GM23338 (cell line): ENCODE measurements around the gene DYNC2H1. TPM values are rescaled to one million over a fixed set of nuclear protein-coding genes. Genes with fewer than 3 reads are reported as not detected.

ENCODE experiments used
- ATAC-seq: fragments of 200-7000 bp; cut with Tn5 transposase; 3 replicates; pipeline ENCODE4 v1.9.1; 2020
- DNase-seq: peaks from one replicate; pipeline ENCODE4 v3.0.0-alpha.2; 2015; ENCODE audit warnings: low spot score
- H2AFZ ChIP-seq: fragments of 200-600 bp; sonication (generic); 2 replicates; pipeline ENCODE4 v1.8.0; 2016; ENCODE audit warnings: antibody characterized with exemption, mild to moderate bottlenecking, moderate library complexity
- H3F3A ChIP-seq: fragments of 200-600 bp; sonication (generic); replicated peaks from 2 replicates; pipeline ENCODE4 v1.8.0; 2017; ENCODE audit warnings: antibody characterized with exemption, mixed run types, low read depth
- H3K27ac ChIP-seq: fragments of 200-600 bp; sonication (generic); 2 replicates; pipeline ENCODE4 v1.6.1; 2016; ENCODE audit warnings: low read depth
- H3K27me3 ChIP-seq: fragments of 200-600 bp; sonication (generic); 2 replicates; pipeline ENCODE4 v1.8.0; 2016; ENCODE audit warnings: mild to moderate bottlenecking, mixed run types, moderate library complexity; ENCODE audit not compliant: insufficient read depth
- H3K36me3 ChIP-seq: fragments of 200-600 bp; sonication (generic); 2 replicates; pipeline ENCODE4 v1.8.0; 2016; ENCODE audit warnings: mild to moderate bottlenecking; ENCODE audit not compliant: insufficient read depth
- H3K4me1 ChIP-seq: fragments of 200-600 bp; sonication (generic); 2 replicates; pipeline ENCODE4 v1.8.0; 2016; ENCODE audit warnings: mild to moderate bottlenecking, moderate library complexity; ENCODE audit not compliant: insufficient read depth
- H3K4me2 ChIP-seq: fragments of 200-600 bp; sonication (generic); 2 replicates; pipeline ENCODE4 v1.7.1; 2017; ENCODE audit warnings: mixed run types
- H3K4me3 ChIP-seq: fragments of 200-600 bp; sonication (generic); 2 replicates; pipeline ENCODE4 v1.6.1; 2016; ENCODE audit warnings: mixed run types
- H3K79me2 ChIP-seq: fragments of 200-600 bp; sonication (generic); replicated peaks from 2 replicates; pipeline ENCODE4 v1.8.0; 2017; ENCODE audit warnings: mild to moderate bottlenecking; ENCODE audit not compliant: insufficient read depth
- H3K9me2 ChIP-seq: fragments of 200-600 bp; sonication (generic); 2 replicates; pipeline ENCODE4 v1.8.0; 2017; ENCODE audit not compliant: insufficient read depth
- H4K20me1 ChIP-seq: fragments of 200-600 bp; sonication (generic); replicated peaks from 2 replicates; pipeline ENCODE4 v1.8.0; 2017; ENCODE audit warnings: mild to moderate bottlenecking; ENCODE audit not compliant: insufficient read depth
- H3K27ac Mint-ChIP-seq: 2 replicates; pipeline ENCODE4 v1.8.0; 2020; ENCODE audit warnings: inconsistent platforms, mild to moderate bottlenecking, moderate library complexity, mixed read lengths
- H3K27me3 Mint-ChIP-seq: 3 replicates; pipeline ENCODE4 v1.8.0; 2022; ENCODE audit warnings: low read depth, mild to moderate bottlenecking, moderate library complexity, mixed read lengths, inconsistent platforms; ENCODE audit not compliant: insufficient read depth, poor library complexity
- H3K36me3 Mint-ChIP-seq: 3 replicates; pipeline ENCODE4 v1.8.0; 2021; ENCODE audit warnings: low read depth, mild to moderate bottlenecking, inconsistent platforms, moderate library complexity, mixed read lengths
- H3K4me1 Mint-ChIP-seq: 3 replicates; pipeline ENCODE4 v1.8.0; 2020; ENCODE audit warnings: mild to moderate bottlenecking, inconsistent platforms, mixed read lengths
- H3K4me3 Mint-ChIP-seq: 3 replicates; pipeline ENCODE4 v1.8.0; 2021; ENCODE audit warnings: moderate library complexity, mild to moderate bottlenecking, inconsistent platforms, mixed read lengths
- H3K9me3 Mint-ChIP-seq: 3 replicates; pipeline ENCODE4 v1.8.0; 2020; ENCODE audit warnings: moderate library complexity, mild to moderate bottlenecking, inconsistent platforms, mixed read lengths
- CREB1 ChIP-seq: fragments of 250-450 bp; sonication (Bioruptor Pico); IDR thresholded peaks from 2 replicates; pipeline ENCODE4 v1.5.0; 2020; ENCODE audit warnings: low read depth, mild to moderate bottlenecking, moderate library complexity
- EZH2 ChIP-seq: fragments of 200-600 bp; sonication (generic); IDR thresholded peaks from one replicate; pipeline ENCODE4 v1.8.0; 2017; ENCODE audit warnings: antibody characterized with exemption, mild to moderate bottlenecking, low read depth; ENCODE audit not compliant: unreplicated experiment
- EZH2phosphoT487 ChIP-seq: fragments of 200-600 bp; sonication (generic); IDR thresholded peaks from one replicate; pipeline ENCODE4 v1.8.1; 2018; ENCODE audit warnings: antibody characterized with exemption; ENCODE audit not compliant: unreplicated experiment
- JUNB ChIP-seq: IDR thresholded peaks from one replicate; pipeline ENCODE4 v1.6.1; 2016; ENCODE audit warnings: antibody characterized with exemption; ENCODE audit not compliant: unreplicated experiment
- NANOG ChIP-seq: IDR thresholded peaks from 2 replicates; pipeline ENCODE4 v1.6.1; 2016; ENCODE audit warnings: antibody characterized with exemption, borderline replicate concordance
- POLR2AphosphoS5 ChIP-seq: IDR thresholded peaks from 2 replicates; pipeline ENCODE4 v1.6.1; 2016; ENCODE audit warnings: antibody characterized with exemption, low read depth
- STAT1 ChIP-seq: IDR thresholded peaks from one replicate; pipeline ENCODE4 v1.6.1; 2016; ENCODE audit warnings: antibody characterized with exemption; ENCODE audit not compliant: unreplicated experiment
- ZNF114 ChIP-seq: fragments of 250-450 bp; sonication (Bioruptor Pico); IDR thresholded peaks from 2 replicates; pipeline ENCODE4 v1.5.0; 2020; ENCODE audit warnings: mild to moderate bottlenecking, moderate library complexity
- polyA plus RNA-seq: library from polyadenylated mRNA; unstranded; fragments of >200 nt; fragmentation: Nextera tagmentation; extraction: Ambion mirVana; gene quantifications from 2 replicates; pipeline ENCODE4 v1.2.1, GENCODE V29; 2016
- total RNA-seq: library from RNA; depleted of rRNA; stranded (reverse); fragments of >200 nt; shearing (Covaris generic); gene quantifications from 2 replicates; pipeline ENCODE4 v1.2.3, GENCODE V29; 2014
- TF ChIP-seq, protein P1 (sequence below): IDR thresholded peaks from 2 replicates; pipeline ENCODE4 v1.6.1; 2016; ENCODE audit warnings: antibody characterized with exemption
- TF ChIP-seq, protein P2 (sequence below): fragments of 250-450 bp; sonication (Bioruptor Pico); IDR thresholded peaks from 2 replicates; pipeline ENCODE4 v1.5.0; 2020; ENCODE audit warnings: mild to moderate bottlenecking, moderate library complexity
- TF ChIP-seq, protein P3 (sequence below): IDR thresholded peaks from one replicate; pipeline ENCODE4 v1.6.1; 2018; ENCODE audit warnings: antibody characterized with exemption; ENCODE audit not compliant: unreplicated experiment

The DYNC2H1 gene
- total and polyA plus RNA-seq, 2 experiments from 2014 or later = 19.3 to 22.5 TPM

DNA sequence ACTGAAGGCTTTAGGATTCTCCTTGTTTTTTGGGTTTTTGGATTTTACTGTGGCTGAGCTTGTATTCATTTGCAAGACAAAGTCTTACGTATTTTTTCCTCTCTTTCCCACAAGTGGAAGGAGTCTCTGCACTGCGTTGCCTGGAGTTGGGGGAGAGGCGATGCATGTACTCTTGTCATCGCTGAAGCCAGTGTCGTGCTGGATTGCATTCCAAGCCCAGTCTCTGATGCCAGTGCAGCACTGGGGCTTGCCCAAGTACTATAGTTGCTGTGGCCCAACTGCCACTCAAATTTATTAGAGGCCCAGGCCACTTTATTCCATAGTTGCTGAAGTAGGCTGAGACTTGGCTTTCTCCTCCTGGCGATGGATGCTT is 230.2 kb downstream of the DYNC2H1 start:
- no peaks in the 10 kb centered on the region for H3K9me3 Mint-ChIP-seq
- H3K9me2 ChIP-seq = no peaks in the 10 kb centered on the region
- H3K4me3 ChIP-seq = no peak overlapping the region
- H3K27me3 Mint-ChIP-seq = no peaks in the 10 kb centered on the region
- H3K36me3 ChIP-seq = no peaks in the 10 kb centered on the region
- ATAC-seq = peak; percentile 51; the same call in 2 of the 3 replicates
- no peaks in the 10 kb centered on the region for H4K20me1 ChIP-seq
- DNase-seq = no peak
- peak overlapping the region; percentile 20; the same call in 1 of the 2 replicates for H3K27ac Mint-ChIP-seq
- H3K27me3 ChIP-seq = no peaks in the 10 kb centered on the region
- H3K79me2 ChIP-seq = no peaks in the 10 kb centered on the region
- peak overlapping the region; percentile 52; the same call in 1 of the 2 replicates for H2AFZ ChIP-seq
- TF ChIP-seq ZNF114 (CRISPR knock-in tag) = no peak
- TF ChIP-seq EZH2 = no peak
- TF ChIP-seq CREB1 = no peak
- TF ChIP-seq JUNB = no peak
- TF ChIP-seq, protein P1, sequence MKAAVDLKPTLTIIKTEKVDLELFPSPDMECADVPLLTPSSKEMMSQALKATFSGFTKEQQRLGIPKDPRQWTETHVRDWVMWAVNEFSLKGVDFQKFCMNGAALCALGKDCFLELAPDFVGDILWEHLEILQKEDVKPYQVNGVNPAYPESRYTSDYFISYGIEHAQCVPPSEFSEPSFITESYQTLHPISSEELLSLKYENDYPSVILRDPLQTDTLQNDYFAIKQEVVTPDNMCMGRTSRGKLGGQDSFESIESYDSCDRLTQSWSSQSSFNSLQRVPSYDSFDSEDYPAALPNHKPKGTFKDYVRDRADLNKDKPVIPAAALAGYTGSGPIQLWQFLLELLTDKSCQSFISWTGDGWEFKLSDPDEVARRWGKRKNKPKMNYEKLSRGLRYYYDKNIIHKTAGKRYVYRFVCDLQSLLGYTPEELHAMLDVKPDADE = no peak
- TF ChIP-seq EZH2phosphoT487 = no peak
- TF ChIP-seq POLR2AphosphoS5 = no peak
- TF ChIP-seq NANOG = no peak
- TF ChIP-seq STAT1 = no peak
- TF ChIP-seq, protein P2, sequence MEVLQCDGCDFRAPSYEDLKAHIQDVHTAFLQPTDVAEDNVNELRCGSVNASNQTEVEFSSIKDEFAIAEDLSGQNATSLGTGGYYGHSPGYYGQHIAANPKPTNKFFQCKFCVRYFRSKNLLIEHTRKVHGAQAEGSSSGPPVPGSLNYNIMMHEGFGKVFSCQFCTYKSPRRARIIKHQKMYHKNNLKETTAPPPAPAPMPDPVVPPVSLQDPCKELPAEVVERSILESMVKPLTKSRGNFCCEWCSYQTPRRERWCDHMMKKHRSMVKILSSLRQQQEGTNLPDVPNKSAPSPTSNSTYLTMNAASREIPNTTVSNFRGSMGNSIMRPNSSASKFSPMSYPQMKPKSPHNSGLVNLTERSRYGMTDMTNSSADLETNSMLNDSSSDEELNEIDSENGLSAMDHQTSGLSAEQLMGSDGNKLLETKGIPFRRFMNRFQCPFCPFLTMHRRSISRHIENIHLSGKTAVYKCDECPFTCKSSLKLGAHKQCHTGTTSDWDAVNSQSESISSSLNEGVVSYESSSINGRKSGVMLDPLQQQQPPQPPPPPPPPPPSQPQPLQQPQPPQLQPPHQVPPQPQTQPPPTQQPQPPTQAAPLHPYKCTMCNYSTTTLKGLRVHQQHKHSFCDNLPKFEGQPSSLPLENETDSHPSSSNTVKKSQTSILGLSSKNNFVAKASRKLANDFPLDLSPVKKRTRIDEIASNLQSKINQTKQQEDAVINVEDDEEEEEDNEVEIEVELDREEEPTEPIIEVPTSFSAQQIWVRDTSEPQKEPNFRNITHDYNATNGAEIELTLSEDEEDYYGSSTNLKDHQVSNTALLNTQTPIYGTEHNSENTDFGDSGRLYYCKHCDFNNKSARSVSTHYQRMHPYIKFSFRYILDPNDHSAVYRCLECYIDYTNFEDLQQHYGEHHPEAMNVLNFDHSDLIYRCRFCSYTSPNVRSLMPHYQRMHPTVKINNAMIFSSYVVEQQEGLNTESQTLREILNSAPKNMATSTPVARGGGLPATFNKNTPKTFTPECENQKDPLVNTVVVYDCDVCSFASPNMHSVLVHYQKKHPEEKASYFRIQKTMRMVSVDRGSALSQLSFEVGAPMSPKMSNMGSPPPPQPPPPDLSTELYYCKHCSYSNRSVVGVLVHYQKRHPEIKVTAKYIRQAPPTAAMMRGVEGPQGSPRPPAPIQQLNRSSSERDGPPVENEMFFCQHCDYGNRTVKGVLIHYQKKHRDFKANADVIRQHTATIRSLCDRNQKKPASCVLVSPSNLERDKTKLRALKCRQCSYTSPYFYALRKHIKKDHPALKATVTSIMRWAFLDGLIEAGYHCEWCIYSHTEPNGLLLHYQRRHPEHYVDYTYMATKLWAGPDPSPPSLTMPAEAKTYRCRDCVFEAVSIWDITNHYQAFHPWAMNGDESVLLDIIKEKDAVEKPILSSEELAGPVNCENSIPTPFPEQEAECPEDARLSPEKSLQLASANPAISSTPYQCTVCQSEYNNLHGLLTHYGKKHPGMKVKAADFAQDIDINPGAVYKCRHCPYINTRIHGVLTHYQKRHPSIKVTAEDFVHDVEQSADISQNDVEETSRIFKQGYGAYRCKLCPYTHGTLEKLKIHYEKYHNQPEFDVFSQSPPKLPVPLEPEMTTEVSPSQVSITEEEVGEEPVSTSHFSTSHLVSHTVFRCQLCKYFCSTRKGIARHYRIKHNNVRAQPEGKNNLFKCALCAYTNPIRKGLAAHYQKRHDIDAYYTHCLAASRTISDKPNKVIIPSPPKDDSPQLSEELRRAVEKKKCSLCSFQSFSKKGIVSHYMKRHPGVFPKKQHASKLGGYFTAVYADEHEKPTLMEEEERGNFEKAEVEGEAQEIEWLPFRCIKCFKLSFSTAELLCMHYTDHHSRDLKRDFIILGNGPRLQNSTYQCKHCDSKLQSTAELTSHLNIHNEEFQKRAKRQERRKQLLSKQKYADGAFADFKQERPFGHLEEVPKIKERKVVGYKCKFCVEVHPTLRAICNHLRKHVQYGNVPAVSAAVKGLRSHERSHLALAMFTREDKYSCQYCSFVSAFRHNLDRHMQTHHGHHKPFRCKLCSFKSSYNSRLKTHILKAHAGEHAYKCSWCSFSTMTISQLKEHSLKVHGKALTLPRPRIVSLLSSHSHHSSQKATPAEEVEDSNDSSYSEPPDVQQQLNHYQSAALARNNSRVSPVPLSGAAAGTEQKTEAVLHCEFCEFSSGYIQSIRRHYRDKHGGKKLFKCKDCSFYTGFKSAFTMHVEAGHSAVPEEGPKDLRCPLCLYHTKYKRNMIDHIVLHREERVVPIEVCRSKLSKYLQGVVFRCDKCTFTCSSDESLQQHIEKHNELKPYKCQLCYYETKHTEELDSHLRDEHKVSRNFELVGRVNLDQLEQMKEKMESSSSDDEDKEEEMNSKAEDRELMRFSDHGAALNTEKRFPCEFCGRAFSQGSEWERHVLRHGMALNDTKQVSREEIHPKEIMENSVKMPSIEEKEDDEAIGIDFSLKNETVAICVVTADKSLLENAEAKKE = no peak
- TF ChIP-seq, protein P3, sequence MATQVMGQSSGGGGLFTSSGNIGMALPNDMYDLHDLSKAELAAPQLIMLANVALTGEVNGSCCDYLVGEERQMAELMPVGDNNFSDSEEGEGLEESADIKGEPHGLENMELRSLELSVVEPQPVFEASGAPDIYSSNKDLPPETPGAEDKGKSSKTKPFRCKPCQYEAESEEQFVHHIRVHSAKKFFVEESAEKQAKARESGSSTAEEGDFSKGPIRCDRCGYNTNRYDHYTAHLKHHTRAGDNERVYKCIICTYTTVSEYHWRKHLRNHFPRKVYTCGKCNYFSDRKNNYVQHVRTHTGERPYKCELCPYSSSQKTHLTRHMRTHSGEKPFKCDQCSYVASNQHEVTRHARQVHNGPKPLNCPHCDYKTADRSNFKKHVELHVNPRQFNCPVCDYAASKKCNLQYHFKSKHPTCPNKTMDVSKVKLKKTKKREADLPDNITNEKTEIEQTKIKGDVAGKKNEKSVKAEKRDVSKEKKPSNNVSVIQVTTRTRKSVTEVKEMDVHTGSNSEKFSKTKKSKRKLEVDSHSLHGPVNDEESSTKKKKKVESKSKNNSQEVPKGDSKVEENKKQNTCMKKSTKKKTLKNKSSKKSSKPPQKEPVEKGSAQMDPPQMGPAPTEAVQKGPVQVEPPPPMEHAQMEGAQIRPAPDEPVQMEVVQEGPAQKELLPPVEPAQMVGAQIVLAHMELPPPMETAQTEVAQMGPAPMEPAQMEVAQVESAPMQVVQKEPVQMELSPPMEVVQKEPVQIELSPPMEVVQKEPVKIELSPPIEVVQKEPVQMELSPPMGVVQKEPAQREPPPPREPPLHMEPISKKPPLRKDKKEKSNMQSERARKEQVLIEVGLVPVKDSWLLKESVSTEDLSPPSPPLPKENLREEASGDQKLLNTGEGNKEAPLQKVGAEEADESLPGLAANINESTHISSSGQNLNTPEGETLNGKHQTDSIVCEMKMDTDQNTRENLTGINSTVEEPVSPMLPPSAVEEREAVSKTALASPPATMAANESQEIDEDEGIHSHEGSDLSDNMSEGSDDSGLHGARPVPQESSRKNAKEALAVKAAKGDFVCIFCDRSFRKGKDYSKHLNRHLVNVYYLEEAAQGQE = no peak
- H3K27ac ChIP-seq = no peak overlapping the region
- peak overlapping the region; percentile 50; the same call in 1 of the 2 replicates for H3K4me2 ChIP-seq
- no peak overlapping the region for H3K4me3 Mint-ChIP-seq
- peaks cover 16% of the 10 kb centered on the region for H3K4me1 Mint-ChIP-seq
- H3K4me1 ChIP-seq = peaks cover 15% of the 10 kb centered on the region
- H3F3A ChIP-seq = no peaks in the 10 kb centered on the region
- peaks cover 17% of the 10 kb centered on the region; the same call in 2 of the 3 replicates for H3K36me3 Mint-ChIP-seq
